Hepatocyte (in vitro differentiated cells): ENCODE data around the gene PRR19. TPM values are rescaled to one million over a fixed set of nuclear protein-coding genes. Genes with fewer than 3 reads are reported as not detected.

Experiments used
- DNase-seq: peaks from one replicate; pipeline ENCODE4 v3.0.0-alpha.2; 2016; ENCODE audit warnings: low spot score
- H2AFZ ChIP-seq: fragments of 200-600 bp; sonication (generic); 2 replicates; pipeline ENCODE4 v1.6.0; 2016; ENCODE audit warnings: antibody characterized with exemption, mild to moderate bottlenecking
- H3K27ac ChIP-seq: fragments of 200-600 bp; sonication (generic); 2 replicates; pipeline ENCODE4 v1.5.1; 2016; ENCODE audit warnings: mild to moderate bottlenecking
- H3K27me3 ChIP-seq: fragments of 200-600 bp; sonication (generic); 2 replicates; pipeline ENCODE4 v1.6.1; 2016
- H3K36me3 ChIP-seq: fragments of 200-600 bp; sonication (generic); replicated peaks from 2 replicates; pipeline ENCODE4 v1.5.1; 2016; ENCODE audit warnings: low read depth; ENCODE audit not compliant: insufficient read depth
- H3K4me1 ChIP-seq: fragments of 200-600 bp; sonication (generic); 2 replicates; pipeline ENCODE4 v1.5.1; 2016; ENCODE audit warnings: mild to moderate bottlenecking, moderate library complexity; ENCODE audit not compliant: insufficient read depth
- H3K4me2 ChIP-seq: fragments of 200-600 bp; sonication (generic); 2 replicates; pipeline ENCODE4 v1.6.0; 2016
- H3K4me3 ChIP-seq: fragments of 200-600 bp; sonication (generic); 2 replicates; pipeline ENCODE4 v1.5.1; 2016; ENCODE audit warnings: mild to moderate bottlenecking
- H3K79me2 ChIP-seq: fragments of 200-600 bp; sonication (generic); 2 replicates; pipeline ENCODE4 v1.6.0; 2017; ENCODE audit warnings: mild to moderate bottlenecking
- H3K9me2 ChIP-seq: fragments of 200-600 bp; sonication (generic); replicated peaks from 2 replicates; pipeline ENCODE4 v1.6.0; 2017; ENCODE audit warnings: mild to moderate bottlenecking; ENCODE audit not compliant: insufficient read depth
- H3K9me3 ChIP-seq: fragments of 200-600 bp; sonication (generic); 2 replicates; pipeline ENCODE4 v1.5.1; 2016; ENCODE audit warnings: low read depth, mild to moderate bottlenecking
- H4K20me1 ChIP-seq: fragments of 200-600 bp; sonication (generic); 2 replicates; pipeline ENCODE4 v1.6.0; 2016; ENCODE audit warnings: mild to moderate bottlenecking; ENCODE audit not compliant: insufficient read depth, poor library complexity, severe bottlenecking
- EZH2 ChIP-seq: fragments of 200-600 bp; sonication (generic); IDR thresholded peaks from 2 replicates; pipeline ENCODE4 v1.6.1; 2016; ENCODE audit warnings: antibody characterized with exemption, mild to moderate bottlenecking, borderline replicate concordance
- EZH2phosphoT487 ChIP-seq: fragments of 200-600 bp; sonication (generic); IDR thresholded peaks from one replicate; pipeline ENCODE4 v1.6.1; 2018; ENCODE audit warnings: antibody characterized with exemption, mild to moderate bottlenecking, low read depth, moderate library complexity; ENCODE audit not compliant: unreplicated experiment, severe bottlenecking
- WGBS: methylation state at CpG from one replicate; pipeline ENCODE4 v1.1.6; 2016; ENCODE audit warnings: low lambda C conversion rate; ENCODE audit errors: missing lambda C conversion rate; 5-methylcytosine and 5-hydroxymethylcytosine counted together
- polyA plus RNA-seq: library from polyadenylated mRNA; unstranded; fragments of >200 nt; fragmentation: Nextera tagmentation; extraction: Ambion mirVana; gene quantifications from 2 replicates; pipeline ENCODE4 v1.2.1, GENCODE V29; 2016
- total RNA-seq: library from RNA; depleted of rRNA; stranded (reverse); fragments of >200 nt; gene quantifications from 2 replicates; pipeline ENCODE4 v1.2.3, GENCODE V29; 2014
- TF ChIP-seq, protein P1 (sequence below): fragments of 200-600 bp; sonication (generic); IDR thresholded peaks from 2 replicates; pipeline ENCODE4 v1.5.1; 2016; ENCODE audit warnings: antibody characterized with exemption, mild to moderate bottlenecking; ENCODE audit not compliant: poor library complexity

PRR19 gene
- total and polyA plus RNA-seq, 2 experiments from 2014 or later, result 2.2 to 3.0 TPM

DNA sequence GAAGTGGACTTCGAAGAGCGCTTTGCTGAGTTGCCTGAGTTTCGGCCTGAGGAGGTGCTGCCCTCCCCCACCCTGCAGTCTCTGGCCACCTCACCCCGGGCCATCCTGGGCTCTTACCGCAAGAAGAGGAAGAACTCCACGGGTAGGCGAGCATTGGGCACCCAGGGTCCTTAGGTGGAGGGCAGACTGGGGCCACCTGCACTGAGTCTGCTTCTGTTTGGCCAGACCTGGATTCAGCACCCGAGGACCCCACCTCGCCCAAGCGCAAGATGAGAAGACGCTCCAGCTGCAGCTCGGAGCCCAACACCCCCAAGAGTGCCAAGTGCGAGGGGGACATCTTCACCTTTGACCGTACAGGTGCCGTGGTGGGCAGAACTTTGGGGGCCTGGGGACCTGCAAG lies 8.0 kb upstream of the PRR19 start:
- Histone ChIP-seq H3K4me3 (no peak overlapping the region), H3K9me3 (no peaks in the 10 kb centered on the region), H3K27ac (no peak overlapping the region), H3K27me3 (no peaks in the 10 kb centered on the region), H3K4me1 (no peaks in the 10 kb centered on the region), H2AFZ (no peak overlapping the region), H3K4me2 (no peak overlapping the region), H3K79me2 (no peaks in the 10 kb centered on the region), H3K9me2 (no peaks in the 10 kb centered on the region), H3K36me3 (no peaks in the 10 kb centered on the region), H4K20me1 (peaks cover 7% of the 10 kb centered on the region)
- over 99% methylated on average over 14 of the region's 15 CpGs for WGBS
- TF ChIP-seq, protein P1, sequence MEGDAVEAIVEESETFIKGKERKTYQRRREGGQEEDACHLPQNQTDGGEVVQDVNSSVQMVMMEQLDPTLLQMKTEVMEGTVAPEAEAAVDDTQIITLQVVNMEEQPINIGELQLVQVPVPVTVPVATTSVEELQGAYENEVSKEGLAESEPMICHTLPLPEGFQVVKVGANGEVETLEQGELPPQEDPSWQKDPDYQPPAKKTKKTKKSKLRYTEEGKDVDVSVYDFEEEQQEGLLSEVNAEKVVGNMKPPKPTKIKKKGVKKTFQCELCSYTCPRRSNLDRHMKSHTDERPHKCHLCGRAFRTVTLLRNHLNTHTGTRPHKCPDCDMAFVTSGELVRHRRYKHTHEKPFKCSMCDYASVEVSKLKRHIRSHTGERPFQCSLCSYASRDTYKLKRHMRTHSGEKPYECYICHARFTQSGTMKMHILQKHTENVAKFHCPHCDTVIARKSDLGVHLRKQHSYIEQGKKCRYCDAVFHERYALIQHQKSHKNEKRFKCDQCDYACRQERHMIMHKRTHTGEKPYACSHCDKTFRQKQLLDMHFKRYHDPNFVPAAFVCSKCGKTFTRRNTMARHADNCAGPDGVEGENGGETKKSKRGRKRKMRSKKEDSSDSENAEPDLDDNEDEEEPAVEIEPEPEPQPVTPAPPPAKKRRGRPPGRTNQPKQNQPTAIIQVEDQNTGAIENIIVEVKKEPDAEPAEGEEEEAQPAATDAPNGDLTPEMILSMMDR, result no peak
- TF ChIP-seq EZH2, result no peak
- no peak for TF ChIP-seq EZH2phosphoT487
- no peak for DNase-seq

DNA sequence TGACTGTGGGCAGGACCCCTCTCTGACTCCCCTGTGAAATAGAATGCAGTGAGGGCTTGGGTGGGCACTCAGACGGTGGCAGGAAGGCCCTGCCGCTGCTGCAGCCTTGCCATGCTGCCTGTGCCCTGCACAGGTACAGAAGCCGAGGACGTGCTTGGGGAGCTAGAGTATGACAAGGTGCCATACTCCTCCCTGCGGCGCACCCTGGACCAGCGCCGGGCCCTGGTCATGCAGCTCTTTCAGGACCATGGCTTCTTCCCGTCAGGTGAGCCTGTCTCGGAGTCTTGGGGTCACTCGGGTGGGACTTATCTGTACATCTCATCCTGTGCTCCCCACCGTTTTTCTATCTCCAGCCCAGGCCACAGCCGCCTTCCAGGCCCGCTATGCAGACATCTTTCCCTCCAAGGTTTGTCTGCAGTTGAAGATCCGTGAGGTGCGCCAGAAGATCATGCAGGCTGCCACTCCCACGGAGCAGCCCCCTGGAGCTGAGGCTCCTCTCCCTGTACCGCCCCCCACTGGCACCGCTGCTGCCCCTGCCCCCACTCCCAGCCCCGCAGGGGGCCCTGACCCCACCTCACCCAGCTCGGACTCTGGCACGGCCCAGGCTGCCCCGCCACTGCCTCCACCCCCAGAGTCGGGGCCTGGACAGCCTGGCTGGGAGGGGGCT lies 7.3 kb upstream of the PRR19 start:
- WGBS, result 90% methylated on average over 18 of the region's 24 CpGs
- DNase-seq, result no peak
- Histone ChIP-seq H3K4me1 (no peaks in the 10 kb centered on the region), H3K4me2 (no peak overlapping the region), H2AFZ (no peak overlapping the region), H3K9me2 (no peaks in the 10 kb centered on the region), H3K79me2 (no peaks in the 10 kb centered on the region), H3K27ac (no peak overlapping the region), H3K9me3 (no peaks in the 10 kb centered on the region), H3K4me3 (no peak overlapping the region), H4K20me1 (peaks cover 7% of the 10 kb centered on the region), H3K36me3 (no peaks in the 10 kb centered on the region), H3K27me3 (no peaks in the 10 kb centered on the region)
- TF ChIP-seq EZH2phosphoT487 (no peak), EZH2 (no peak)
- TF ChIP-seq, protein P1, result no peak

DNA sequence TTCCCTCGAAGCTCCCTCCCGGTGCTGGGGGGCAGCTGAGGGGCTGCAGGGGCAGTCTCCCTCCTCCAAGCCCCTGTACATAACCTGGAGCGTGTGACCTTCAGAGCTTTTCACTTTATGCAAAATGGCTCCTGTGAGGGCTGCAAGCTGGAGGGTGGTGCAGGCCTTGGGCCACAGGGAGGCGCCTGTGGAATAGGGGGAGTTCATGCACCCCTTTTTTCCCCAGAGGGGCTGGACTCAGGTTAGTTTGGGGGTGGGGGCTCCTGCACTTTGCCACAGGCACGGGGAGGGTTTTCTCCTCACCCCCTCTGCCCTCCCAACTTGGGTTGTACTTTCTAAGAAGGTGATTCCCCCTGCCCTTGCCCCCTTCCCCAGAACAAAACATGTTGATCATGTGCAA lies 6.6 kb upstream of the PRR19 start:
- Histone ChIP-seq H3K9me2 (no peaks in the 10 kb centered on the region), H2AFZ (no peak overlapping the region), H3K36me3 (no peaks in the 10 kb centered on the region), H3K4me3 (no peak overlapping the region), H3K9me3 (no peaks in the 10 kb centered on the region), H3K79me2 (peaks cover 7% of the 10 kb centered on the region), H3K4me2 (no peak overlapping the region), H3K27me3 (no peaks in the 10 kb centered on the region), H3K27ac (no peak overlapping the region), H3K4me1 (no peaks in the 10 kb centered on the region), H4K20me1 (peaks cover 7% of the 10 kb centered on the region)
- DNase-seq, result no peak
- 87% methylated on average over 5 of the region's 5 CpGs for WGBS
- TF ChIP-seq EZH2phosphoT487 (no peak), EZH2 (no peak)
- TF ChIP-seq, protein P1, result no peak
